Panc1 (cell line): ENCODE results near the gene CELF1.

Experiments used
- CTCF ChIP-seq: fragments of 450-650 bp; IDR thresholded peaks from 2 replicates; pipeline ENCODE4 v1.5.1; 2017; ENCODE audit warnings: mild to moderate bottlenecking
- POLR2AphosphoS5 ChIP-seq: IDR thresholded peaks from 2 replicates; pipeline ENCODE4 v1.6.1; 2012; ENCODE audit warnings: mild to moderate bottlenecking, low read depth, low read length, moderate library complexity
- REST ChIP-seq, 2 experiments: IDR thresholded peaks; 2 replicates each; pipeline ENCODE4 v1.6.1; 2011 to 2012; ENCODE audit warnings: low read depth in 2 of 2, control low read depth in 1 of 2, low read length in 1 of 2, mild to moderate bottlenecking in 1 of 2, moderate library complexity in 1 of 2; ENCODE audit not compliant: insufficient read depth in 1 of 2
- SIN3A ChIP-seq: IDR thresholded peaks from 2 replicates; pipeline ENCODE4 v1.6.1; 2012; ENCODE audit warnings: low read depth, mild to moderate bottlenecking, low read length, moderate library complexity, borderline replicate concordance; ENCODE audit not compliant: insufficient read depth
- TCF7L2 ChIP-seq: IDR thresholded peaks from 2 replicates; pipeline ENCODE4 v1.6.1; 2011; ENCODE audit warnings: mild to moderate bottlenecking, low read depth, low read length, inconsistent platforms

- TF ChIP-seq CTCF = no peak
- no peak for TF ChIP-seq SIN3A
- TF ChIP-seq TCF7L2 = no peak
- no peak for TF ChIP-seq REST (IDR thresholded peaks at IDR 0.05; ENCODE audit: insufficient read depth in 1 of 2, low read depth in 2 of 2, low read length in 1 of 2)
- TF ChIP-seq POLR2AphosphoS5 = no peak
These were observed 52.8 kb downstream of the CELF1 start for GRCh38 chr11:47500121-47500520.
